K562 (cell line): ENCODE data around the gene TUT4. TPM values are rescaled to one million over a fixed set of nuclear protein-coding genes. Genes with fewer than 3 reads are reported as not detected.

Experiments used
- ARID3B ChIP-seq: fragments of 250-450 bp; sonication (Bioruptor Pico); IDR thresholded peaks from 2 replicates; pipeline ENCODE4 v1.4.0; 2020; ENCODE audit warnings: borderline replicate concordance
- BCL6 ChIP-seq: fragments of 250-450 bp; sonication (Bioruptor Pico); IDR thresholded peaks from 2 replicates; pipeline ENCODE4 v1.4.0; 2020
- CBX1 ChIP-seq: sonication (generic); IDR thresholded peaks from 2 replicates; pipeline ENCODE4 v1.6.1; 2016; ENCODE audit warnings: antibody characterized with exemption, low read depth, mild to moderate bottlenecking
- CBX8 ChIP-seq: fragments of 200-600 bp; sonication (generic); IDR thresholded peaks from 2 replicates; pipeline ENCODE4 v1.6.1; 2012; ENCODE audit warnings: borderline replicate concordance, mixed run types, low read depth, mild to moderate bottlenecking, moderate library complexity, mixed read lengths, low read length, control low read depth, inconsistent platforms; ENCODE audit not compliant: poor library complexity, severe bottlenecking; ENCODE audit errors: extremely low read depth
- FOSL1 ChIP-seq: fragments of 200-800 bp; sonication (Bioruptor generic); conservative IDR thresholded peaks from 2 replicates; pipeline ENCODE4 v1.6.1; 2016; ENCODE audit warnings: missing genetic modification characterization, missing compliant biosample characterization
- FUS ChIP-seq: fragments of 200-400 bp; formaldehyde crosslinking; optimal IDR thresholded peaks from 2 replicates; pipeline ENCODE3; 2017; ENCODE audit warnings: low read depth, low read length
- HDAC1 ChIP-seq, 2 experiments: fragments of 450-650 bp; IDR thresholded peaks; 2 replicates each; pipeline ENCODE4 v1.6.1; 2016 to 2017; ENCODE audit warnings: inconsistent platforms in 1 of 2, mild to moderate bottlenecking in 1 of 2, moderate library complexity in 1 of 2
- HINFP ChIP-seq: fragments of 450-650 bp; conservative IDR thresholded peaks from 2 replicates; pipeline ENCODE4 v1.6.1; 2016; ENCODE audit warnings: missing genetic modification characterization, low read depth, mild to moderate bottlenecking, control low read depth, missing compliant biosample characterization
- HNRNPLL ChIP-seq: fragments of 200-400 bp; formaldehyde crosslinking; IDR thresholded peaks from 2 replicates; pipeline ENCODE4 v1.6.1; 2017; ENCODE audit warnings: low read length, low read depth, mild to moderate bottlenecking; ENCODE audit not compliant: poor library complexity, severe bottlenecking
- IFI16 ChIP-seq: fragments of 250-450 bp; sonication (Bioruptor Pico); IDR thresholded peaks from 2 replicates; pipeline ENCODE4 v2.1.2; 2022; ENCODE audit warnings: mild to moderate bottlenecking, inconsistent platforms
- IRF1 ChIP-seq: sonication (generic); formaldehyde crosslinking; IDR thresholded peaks from 2 replicates; pipeline ENCODE4 v1.8.0; 2022; ENCODE audit warnings: missing genetic modification reagents, mild to moderate bottlenecking, borderline replicate concordance
- NR2C1 ChIP-seq, 2 experiments: fragments of 450-650 bp; IDR thresholded peaks; 2 replicates each; pipeline ENCODE4 v1.6.1; 2017; ENCODE audit warnings: mild to moderate bottlenecking in 2 of 2, antibody characterized with exemption in 1 of 2, inconsistent platforms in 1 of 2, missing compliant biosample characterization in 1 of 2, missing genetic modification characterization in 1 of 2
- NRF1 ChIP-seq, 2 experiments: fragments of 450-650 bp; IDR thresholded peaks in 1 of 2; conservative IDR thresholded peaks in 1 of 2; 2 replicates each; pipeline ENCODE4 v1.6.1; 2014; ENCODE audit warnings: mild to moderate bottlenecking in 2 of 2
- RBM14 ChIP-seq: fragments of 200-400 bp; formaldehyde crosslinking; IDR thresholded peaks from 2 replicates; pipeline ENCODE4 v1.6.1; 2018; ENCODE audit warnings: low read depth, mild to moderate bottlenecking, low read length, moderate library complexity, borderline replicate concordance; ENCODE audit not compliant: insufficient read depth
- STAG1 ChIP-seq: sonication (generic); formaldehyde crosslinking; IDR thresholded peaks from 2 replicates; pipeline ENCODE4 v1.5.0; 2020; ENCODE audit warnings: missing genetic modification reagents, borderline replicate concordance
- THAP7 ChIP-seq: fragments of 250-450 bp; sonication (Bioruptor Pico); IDR thresholded peaks from 2 replicates; pipeline ENCODE4 v1.5.0; 2021
- ZNF212 ChIP-seq: fragments of 450-650 bp; formaldehyde crosslinking; IDR thresholded peaks from 2 replicates; pipeline ENCODE4 v1.4.0; 2020; ENCODE audit warnings: mild to moderate bottlenecking
- ZNF384 ChIP-seq: IDR thresholded peaks from 2 replicates; pipeline ENCODE4 v1.6.1; 2012; ENCODE audit warnings: low read depth, low read length, improper control_type of control experiment
- ZNF584 ChIP-seq: fragments of 200-800 bp; sonication (Bioruptor generic); IDR thresholded peaks from 2 replicates; pipeline ENCODE4 v1.6.1; 2016; ENCODE audit warnings: low read depth, mild to moderate bottlenecking, missing genetic modification characterization, missing compliant biosample characterization
- polyA plus RNA-seq, 8 experiments: library from polyadenylated mRNA; depleted of rRNA in 4 of 8; stranded (reverse) in 5 of 8; unstranded in 3 of 8; fragments of >200 nt; fragmentation: Nextera tagmentation in 2 of 8; fragmentation: Illumina TruSeq in 1 of 8; extraction: Ambion mirVana in 2 of 8; extraction: Trizol in 1 of 8; gene quantifications; 2 replicates each; pipeline versions ENCODE4 v1.2.1 to v1.2.3, GENCODE V29; 2011 to 2014; ENCODE audit warnings: inconsistent platforms in 1 of 8, missing spikeins in 1 of 8
- total RNA-seq, 7 experiments: library from RNA; depleted of rRNA in 6 of 7; stranded (reverse); fragments of >200 nt in 6 of 7; fragmentation: Illumina TruSeq in 2 of 7; extraction: Trizol in 2 of 7; gene quantifications; 2 replicates each; pipeline versions ENCODE4 v1.2.1 to v1.2.3, GENCODE V29; 2011 to 2021; ENCODE audit warnings: low replicate concordance in 1 of 7
- TF ChIP-seq, protein P1 (sequence below): sonication (generic); formaldehyde crosslinking; IDR thresholded peaks from 2 replicates; pipeline ENCODE4 v1.8.1; 2023; ENCODE audit warnings: mild to moderate bottlenecking, missing genetic modification reagents, moderate library complexity
- TF ChIP-seq, protein P2 (sequence below): fragments of 250-450 bp; sonication (Bioruptor Pico); IDR thresholded peaks from 2 replicates; pipeline ENCODE4 v1.9.0; 2021; ENCODE audit warnings: mild to moderate bottlenecking

TUT4 gene
- total and polyA plus RNA-seq, 9 of the 15 experiments (the other 6 are each of a cell fraction or from before 2014, with no cell fraction given): 15.8 to 53.5 (median 36.7) TPM

DNA sequence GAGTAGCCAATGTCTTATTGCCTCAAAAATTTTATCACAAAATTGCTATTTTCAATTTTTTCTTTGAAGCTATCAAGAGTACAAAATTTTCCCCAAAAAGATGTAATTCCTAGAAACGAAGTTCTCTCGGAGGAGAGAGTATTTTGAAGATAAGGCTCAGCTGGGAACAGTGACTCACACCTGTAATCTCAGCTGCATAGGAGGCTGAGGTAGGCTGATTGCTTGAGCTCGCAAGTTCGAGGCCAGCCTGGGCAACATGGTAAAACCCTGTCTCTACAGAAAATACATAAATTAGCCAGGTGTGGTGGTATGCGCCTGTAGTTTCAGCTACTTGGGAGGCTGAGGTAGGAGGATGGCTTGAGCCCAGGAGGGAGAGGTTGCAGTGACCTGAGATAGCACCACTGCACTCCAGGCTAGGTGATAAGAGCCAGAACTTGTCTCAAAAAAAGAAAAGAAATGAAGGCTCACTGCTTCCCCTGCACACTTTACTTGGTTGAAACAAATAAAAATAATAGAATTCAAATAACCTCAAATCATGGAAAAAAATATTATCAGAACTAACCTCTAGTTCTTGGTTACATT lies 22.2 kb downstream of the TUT4 start (continued):
- TF ChIP-seq, protein P1, sequence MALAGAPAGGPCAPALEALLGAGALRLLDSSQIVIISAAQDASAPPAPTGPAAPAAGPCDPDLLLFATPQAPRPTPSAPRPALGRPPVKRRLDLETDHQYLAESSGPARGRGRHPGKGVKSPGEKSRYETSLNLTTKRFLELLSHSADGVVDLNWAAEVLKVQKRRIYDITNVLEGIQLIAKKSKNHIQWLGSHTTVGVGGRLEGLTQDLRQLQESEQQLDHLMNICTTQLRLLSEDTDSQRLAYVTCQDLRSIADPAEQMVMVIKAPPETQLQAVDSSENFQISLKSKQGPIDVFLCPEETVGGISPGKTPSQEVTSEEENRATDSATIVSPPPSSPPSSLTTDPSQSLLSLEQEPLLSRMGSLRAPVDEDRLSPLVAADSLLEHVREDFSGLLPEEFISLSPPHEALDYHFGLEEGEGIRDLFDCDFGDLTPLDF (CRISPR knock-in tag): no peak
- TF ChIP-seq ZNF384: no peak
- TF ChIP-seq FUS: no peak
- TF ChIP-seq HDAC1 (IDR thresholded peaks at IDR 0.05): peak in 1 of 2 experiments; percentile 78; a peak in 2 of 4 replicates
- TF ChIP-seq FOSL1 (tag): peak; percentile 91
- no peak for TF ChIP-seq STAG1 (CRISPR knock-in tag)
- no peak for TF ChIP-seq THAP7 (CRISPR knock-in tag)
- no peak for TF ChIP-seq ZNF584 (CRISPR knock-in tag)
- no peak for TF ChIP-seq HINFP (tag)
- 0 out of 4 replicates have a peak, but pooled peaks of 1 of the 2 experiments have one; percentile 8 for TF ChIP-seq NRF1 (conservative IDR thresholded peaks at IDR 0.05 in 1 of 2, IDR thresholded peaks at IDR 0.05 in 1 of 2)
- no peak for TF ChIP-seq CBX1
- no peak for TF ChIP-seq RBM14
- TF ChIP-seq NR2C1 (IDR thresholded peaks at IDR 0.05): no peak
- no peak for TF ChIP-seq NR2C1 (tag; IDR thresholded peaks at IDR 0.05)
- TF ChIP-seq IRF1 (CRISPR knock-in tag): no peak
- no peak for TF ChIP-seq IFI16 (CRISPR knock-in tag)
- TF ChIP-seq ARID3B (CRISPR knock-in tag): no peak
- TF ChIP-seq BCL6 (CRISPR knock-in tag): no peak
- TF ChIP-seq, protein P2, sequence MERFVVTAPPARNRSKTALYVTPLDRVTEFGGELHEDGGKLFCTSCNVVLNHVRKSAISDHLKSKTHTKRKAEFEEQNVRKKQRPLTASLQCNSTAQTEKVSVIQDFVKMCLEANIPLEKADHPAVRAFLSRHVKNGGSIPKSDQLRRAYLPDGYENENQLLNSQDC (CRISPR knock-in tag): no peak
- no peak for TF ChIP-seq ZNF212 (CRISPR knock-in tag)
- TF ChIP-seq HNRNPLL: no peak
- TF ChIP-seq CBX8: no peak
